ENCODE results near the gene CACNA2D2.

- TF ChIP-seq CTCF (IDR thresholded peaks at IDR 0.05) (no peak), POLR2AphosphoS5 (IDR thresholded peaks at IDR 0.05) (no peak), POLR2A (IDR thresholded peaks at IDR 0.05) (no peak)
Observed at GRCh38 chr3:50338965-50339364, 164.5 kb downstream of the CACNA2D2 start.
